B cell (primary cell): ENCODE data around the gene NAIF1.

Experiments
- CTCF ChIP-seq: fragments of 200-600 bp; IDR thresholded peaks from one replicate; pipeline ENCODE4 v1.8.0; 2022; ENCODE audit warnings: antibody characterized with exemption, mild to moderate bottlenecking
- EZH2 ChIP-seq: IDR thresholded peaks from 2 replicates; pipeline ENCODE4 v1.6.1; 2012; ENCODE audit warnings: borderline replicate concordance, low read depth, mild to moderate bottlenecking, moderate library complexity, low read length; ENCODE audit not compliant: insufficient read depth, poor library complexity, severe bottlenecking

- no peak for TF ChIP-seq CTCF
- TF ChIP-seq EZH2 = no peak
These were observed 46.4 kb downstream of the NAIF1 start for GRCh38 chr9:128020692-128021091.
